ENCODE results near the gene PPP1R9B. TPM values are rescaled to one million over a fixed set of nuclear protein-coding genes. Genes with fewer than 3 reads are reported as not detected.
A peak's percentile ranks its signal among the peaks of the same experiment; 100 is the strongest.

The PPP1R9B gene
- total RNA-seq, 1 experiment from 2014 or later = 23.0 TPM

GRCh38 chr17:50183421-50183994 lies 33.0 kb upstream of the PPP1R9B start:
- Mint-ChIP-seq H3K36me3 (ENCODE audit: insufficient read depth in 1 of 3, low read depth in 3 of 3) (peaks cover under 1 to 31% (median 31%) of the 10 kb centered on the region in 3 experiments; a peak in 6 of 7 replicates), H3K27ac (0 out of 7 replicates have a peak overlapping the region, but pooled peaks of 1 of the 3 experiments have one; percentile 31), H3K4me3 (no peak overlapping the region; a peak in 1 of 5 replicates), H3K4me1 (peaks cover 31 to 43% of the 10 kb centered on the region in 2 experiments), H3K27me3 (ENCODE audit: low read depth) (peaks cover 2% of the 10 kb centered on the region; the same call in 1 of the 2 replicates), H3K9me3 (no peaks in the 10 kb centered on the region; a peak in 1 of 5 replicates)
- no peaks in the 10 kb centered on the region for H3K79me1 ChIP-seq (ENCODE audit: insufficient read depth, low read depth, low read length, poor library complexity, severe bottlenecking)
- H3T11ph ChIP-seq (ENCODE audit: low read length) = no peak overlapping the region
- H4K8ac ChIP-seq (replicated peaks; ENCODE audit: insufficient read length, low read depth, low read length) = no peak overlapping the region
- no peak overlapping the region for H3K23ac ChIP-seq (ENCODE audit: insufficient read length, low read depth, low read length)
- no peaks in the 10 kb centered on the region; the same call in 1 of the 2 replicates for H3K4me1 ChIP-seq (ENCODE audit: insufficient read depth, low read length)
- H2BK20ac ChIP-seq (ENCODE audit: low read depth, low read length, poor library complexity, severe bottlenecking) = no peak overlapping the region
- no peak overlapping the region for H3K27ac ChIP-seq (ENCODE audit: insufficient read length, low read depth, low read length)
- no peak overlapping the region for H2BK15ac ChIP-seq (ENCODE audit: low read depth, low read length)
- H3K27me3 ChIP-seq (ENCODE audit: insufficient read depth, low read length) = no peaks in the 10 kb centered on the region
- no peak overlapping the region for H3K14ac ChIP-seq (ENCODE audit: insufficient read depth, low read length)
- no peak overlapping the region for H2BK12ac ChIP-seq (ENCODE audit: insufficient read length, low read depth, low read length)
- no peaks in the 10 kb centered on the region for H3K9me3 ChIP-seq (ENCODE audit: control insufficient read depth, low read depth, low read length)
- H3K56ac ChIP-seq (ENCODE audit: insufficient read length, low read depth, low read length) = no peak overlapping the region
- H4K91ac ChIP-seq (ENCODE audit: insufficient read length, low read depth, low read length) = no peak overlapping the region
- DNase-seq = no peak
- H2BK5ac ChIP-seq (ENCODE audit: insufficient read length, low read length) = no peak overlapping the region
- H4K20me1 ChIP-seq (ENCODE audit: control insufficient read depth, insufficient read depth, insufficient read length) = no peaks in the 10 kb centered on the region
- no peaks in the 10 kb centered on the region for H3K79me2 ChIP-seq (ENCODE audit: insufficient read depth, low read length)
- H3K23me2 ChIP-seq (ENCODE audit: insufficient read length, low read depth, low read length, poor library complexity, severe bottlenecking) = no peaks in the 10 kb centered on the region
- 100% methylated on average over 1 of the region's 12 CpGs for WGBS (ENCODE audit: extremely low coverage, insufficient read length, low lambda C conversion rate)
- no peak overlapping the region for H2AFZ ChIP-seq (ENCODE audit: low read length)
- H3K18ac ChIP-seq (ENCODE audit: insufficient read length, low read depth, low read length) = no peak overlapping the region
- no peak overlapping the region for H3K4ac ChIP-seq (ENCODE audit: low read depth, low read length)
- H4K5ac ChIP-seq (ENCODE audit: insufficient read length, low read depth, low read length) = no peak overlapping the region
- H3K9ac ChIP-seq (ENCODE audit: extremely low read depth, insufficient read length, low read length) = no peak overlapping the region
- no peak for TF ChIP-seq CTCF (conservative IDR thresholded peaks at IDR 0.05)
- H2BK120ac ChIP-seq (ENCODE audit: low read depth, low read length, poor library complexity, severe bottlenecking) = no peak overlapping the region
- H2AK5ac ChIP-seq (ENCODE audit: insufficient read length, low read length) = no peak overlapping the region
- no peak overlapping the region for H3K4me2 ChIP-seq (ENCODE audit: insufficient read depth, insufficient read length, low read length)
